Measurements from ENCODE around the gene COL23A1. TPM values are rescaled to one million over a fixed set of nuclear protein-coding genes. Genes with fewer than 3 reads are reported as not detected.

COL23A1 gene
- total and polyA plus RNA-seq, 2 of the 8 experiments (the other 6 are each of a cell fraction or from before 2014, with no cell fraction given) = 3.1 to 4.7 TPM

DNA sequence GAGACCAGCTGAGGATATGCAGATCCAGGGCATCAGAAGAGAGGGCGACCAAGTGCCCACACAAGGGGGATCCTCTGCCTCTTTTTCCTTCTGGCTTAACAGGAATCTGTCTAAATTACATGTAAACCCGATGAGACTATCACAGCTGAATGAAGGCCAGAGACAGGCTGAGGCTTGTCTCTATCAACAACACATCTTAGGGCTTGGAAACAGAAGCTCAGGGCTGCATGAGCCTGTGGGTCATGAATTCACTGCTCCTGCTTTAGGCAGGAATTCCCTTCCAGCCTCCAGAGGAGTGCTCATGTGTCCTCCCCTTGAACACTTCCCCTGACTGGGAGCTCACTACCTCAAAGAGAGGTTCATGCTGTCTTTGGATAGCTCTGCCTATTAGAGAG lies 251.4 kb downstream of the COL23A1 start:
- Histone ChIP-seq H3K27me3 (replicated peaks in 1 of 4; ENCODE audit: control insufficient read depth in 3 of 4, extremely low read depth in 1 of 4, insufficient read depth in 3 of 4, low read length in 3 of 4) (no peaks in the 10 kb centered on the region), H3K4me3 (ENCODE audit: extremely low read depth in 1 of 4, insufficient read depth in 2 of 4, low read depth in 3 of 4, low read length in 4 of 4) (no peak overlapping the region), H3K18ac (ENCODE audit: extremely low read depth, low read length) (no peak overlapping the region), H3K79me1 (ENCODE audit: low read depth, low read length) (no peaks in the 10 kb centered on the region), H2BK12ac (ENCODE audit: low read depth, low read length) (no peak overlapping the region), H4K8ac (ENCODE audit: extremely low read depth, insufficient read depth, low read length) (no peak overlapping the region), H4K5ac (ENCODE audit: insufficient read length, low read depth, low read length) (no peak overlapping the region), H4K20me1 (replicated peaks in 1 of 2; ENCODE audit: control insufficient read depth in 1 of 2, insufficient read depth in 2 of 2, low read length in 2 of 2) (peaks cover 0 to 2% of the 10 kb centered on the region in 2 experiments), H2BK20ac (ENCODE audit: low read length) (no peak overlapping the region), H2AFZ (ENCODE audit: low read length) (no peak overlapping the region), H2BK120ac (replicated peaks; ENCODE audit: low read depth, low read length) (no peak overlapping the region), H3K23ac (ENCODE audit: insufficient read length) (no peak overlapping the region), H3K9me3 (ENCODE audit: insufficient read depth in 2 of 2, low read depth in 1 of 2, low read length in 1 of 2) (no peaks in the 10 kb centered on the region), H3K56ac (replicated peaks; ENCODE audit: insufficient read length, low read depth, low read length) (no peak overlapping the region), H3K23me2 (ENCODE audit: low read depth, low read length) (0 out of 2 replicates have a peak, but pooled peaks cover 1% of the 10 kb centered on the region), H3K4me2 (ENCODE audit: insufficient read depth in 1 of 2, low read depth in 2 of 2, low read length in 2 of 2) (no peak overlapping the region), H3K27ac (ENCODE audit: low read depth, low read length) (no peak overlapping the region), H3K4ac (replicated peaks; ENCODE audit: insufficient read length, low read depth, low read length) (no peak overlapping the region), H4K91ac (replicated peaks; ENCODE audit: insufficient read length, low read length) (no peak overlapping the region), H3K14ac (ENCODE audit: insufficient read length) (no peak overlapping the region), H3K79me2 (ENCODE audit: control insufficient read depth in 1 of 2, insufficient read depth in 2 of 2, low read length in 2 of 2) (no peaks in the 10 kb centered on the region), H2BK5ac (ENCODE audit: low read depth, low read length) (no peak overlapping the region), H3K4me1 (replicated peaks in 1 of 4; ENCODE audit: control insufficient read depth in 3 of 4, insufficient read depth in 4 of 4, low read length in 3 of 4) (peaks cover 0 to 5% (median 0%) of the 10 kb centered on the region in 4 experiments; a peak in 1 of 7 replicates), H2AK5ac (ENCODE audit: low read depth, low read length) (0 out of 2 replicates have a peak overlapping the region, but pooled peaks have one; percentile 20), H2BK15ac (ENCODE audit: low read length) (no peak overlapping the region), H3K36me3 (ENCODE audit: control insufficient read depth in 2 of 4, insufficient read depth in 4 of 4, low read length in 3 of 4) (no peaks in the 10 kb centered on the region), H3K9ac (replicated peaks in 1 of 4; ENCODE audit: extremely low read depth in 1 of 4, low read depth in 3 of 4, low read length in 3 of 4) (no peak overlapping the region)
- DNase-seq (ENCODE audit: low read depth in 1 of 2, low spot score in 2 of 2) (no peak), FAIRE-seq (no peak)
- ChIA-PET CTCF (ENCODE audit: partially characterized antibody) (interaction anchor here (0.7 to 1.2 kb wide), 7 partner anchors 8 to 213 kb away, joined by 3 to 4 read pairs (median 3); no protein-coding TSS in a partner anchor), POLR2A (ENCODE audit: partially characterized antibody) (interaction anchor here (2.0 kb wide), 1 partner anchor 12 kb away, joined by 5 read pairs; no protein-coding TSS in a partner anchor)
- WGBS, 2 experiments (ENCODE audit: extremely low coverage in 1 of 2, insufficient coverage in 1 of 2, insufficient read length in 1 of 2, insufficient replicate concordance in 2 of 2, low coverage in 1 of 2, low lambda C conversion rate in 2 of 2, missing lambda C conversion rate in 1 of 2) = 88% methylated on average over 2 of the region's 2 CpGs; no CpG with 5 or more reads in 1 of the 2 experiments
- no peak for TF ChIP-seq EP300 (IDR thresholded peaks at IDR 0.05; ENCODE audit: borderline replicate concordance in 1 of 2, low read depth in 2 of 2, low read length in 2 of 2)
- no peak for TF ChIP-seq SP2 (IDR thresholded peaks at IDR 0.05; ENCODE audit: low read length)
- no peak for TF ChIP-seq CBX8 (IDR thresholded peaks at IDR 0.05; ENCODE audit: borderline replicate concordance, low read depth, low read length)
- no peak for TF ChIP-seq NRF1 (IDR thresholded peaks at IDR 0.05; ENCODE audit: low read depth, low read length)
- TF ChIP-seq BCL11A (IDR thresholded peaks at IDR 0.05; ENCODE audit: low read depth in 2 of 2, low read length in 2 of 2) = no peak
- TF ChIP-seq GABPA (IDR thresholded peaks at IDR 0.05; ENCODE audit: borderline replicate concordance, insufficient read depth, low read length) = no peak
- no peak for TF ChIP-seq SUZ12 (IDR thresholded peaks at IDR 0.05; ENCODE audit: low read length)
- no peak for TF ChIP-seq SIX5 (IDR thresholded peaks at IDR 0.05; ENCODE audit: low read depth, low read length)
- no peak for TF ChIP-seq POLR2AphosphoS5 (IDR thresholded peaks at IDR 0.05; ENCODE audit: low read depth, low read length)
- TF ChIP-seq GTF2F1 (IDR thresholded peaks at IDR 0.05; ENCODE audit: borderline replicate concordance, low read depth, low read length) = no peak
- no peak for TF ChIP-seq CHD1 (IDR thresholded peaks at IDR 0.05; ENCODE audit: low read depth, low read length)
- TF ChIP-seq SIN3A (conservative IDR thresholded peaks at IDR 0.05 in 1 of 2, IDR thresholded peaks at IDR 0.05 in 1 of 2; ENCODE audit: low read depth in 1 of 2, low read length in 2 of 2) = no peak
- TF ChIP-seq RBBP5 (IDR thresholded peaks at IDR 0.05; ENCODE audit: borderline replicate concordance, low read depth, low read length) = no peak
- TF ChIP-seq CREB1 (IDR thresholded peaks at IDR 0.05) = no peak
- no peak for TF ChIP-seq TBP (IDR thresholded peaks at IDR 0.05; ENCODE audit: low read depth, low read length)

Measured in H1 (cell line).